Ascending aorta (tissue), 2 donors: ENCODE results near the gene PPP1R14D. TPM values are rescaled to one million over a fixed set of nuclear protein-coding genes. Genes with fewer than 3 reads are reported as not detected.

Source experiments
- DNase-seq, 2 donors: peaks; one replicate each; pipeline ENCODE4 v3.0.0-alpha.2; 2019; ENCODE audit warnings: low spot score in 2 of 2
- H3K27ac ChIP-seq, 2 donors: fragments of 200-600 bp; sonication (generic); one replicate each; pipeline ENCODE4 v1.5.1; 2016 to 2017; ENCODE audit warnings: mild to moderate bottlenecking in 1 of 2
- H3K27me3 ChIP-seq: fragments of 200-600 bp; sonication (generic); one replicate; pipeline ENCODE4 v1.5.1; 2017
- H3K36me3 ChIP-seq, 2 donors: fragments of 200-600 bp; sonication (generic); one replicate each; pipeline ENCODE4 v1.5.1; 2016
- H3K4me1 ChIP-seq, 2 donors: fragments of 200-600 bp; sonication (generic); one replicate each; pipeline ENCODE4 v1.5.1; 2016 to 2017; ENCODE audit warnings: mild to moderate bottlenecking in 1 of 2
- H3K4me3 ChIP-seq, 2 donors: fragments of 200-600 bp; sonication (generic); one replicate each; pipeline ENCODE4 v1.5.1; 2016 to 2017; ENCODE audit warnings: mild to moderate bottlenecking in 1 of 2
- H3K9me3 ChIP-seq, 2 donors: fragments of 200-600 bp; sonication (generic); one replicate each; pipeline ENCODE4 v1.5.1; 2016
- CTCF ChIP-seq, 3 experiments: fragments of 200-600 bp in 2 of 3; fragments of 450-650 bp in 1 of 3; sonication (generic) in 2 of 3; IDR thresholded peaks; one replicate each; pipeline ENCODE4 v1.5.1; 2016 to 2019; ENCODE audit warnings: antibody characterized with exemption in 3 of 3, mild to moderate bottlenecking in 1 of 3, moderate library complexity in 1 of 3
- intact Hi-C: fragments of 100-400 bp; cut with DNase I; formaldehyde crosslinking; loops from one replicate; pipeline ENCODE4 v1.15.1; 2023
- total RNA-seq: library from RNA; depleted of rRNA; stranded (reverse); fragments of >200 nt; gene quantifications from one replicate; pipeline ENCODE4 v1.1.0, GENCODE V29; 2016

The PPP1R14D gene
- total RNA-seq, 1 donor from 2014 or later = not detected

- H3K4me1 ChIP-seq = no peaks in the 10 kb centered on the region
- no peaks in the 10 kb centered on the region for H3K27me3 ChIP-seq
- H3K4me3 ChIP-seq = no peak overlapping the region
- DNase-seq = no peak
- H3K36me3 ChIP-seq = no peaks in the 10 kb centered on the region
- no peak overlapping the region for H3K27ac ChIP-seq
- TF ChIP-seq CTCF (IDR thresholded peaks at IDR 0.05) = no peak
- no peaks in the 10 kb centered on the region for H3K9me3 ChIP-seq
- intact Hi-C loops = no loop called here
Measured at GRCh38 chr15:40854161-40854560, 25.7 kb upstream of the PPP1R14D start.

- H3K27ac ChIP-seq = no peak overlapping the region
- intact Hi-C loops = no loop called here
- no peaks in the 10 kb centered on the region for H3K4me1 ChIP-seq
- H3K9me3 ChIP-seq = no peaks in the 10 kb centered on the region
- no peaks in the 10 kb centered on the region for H3K27me3 ChIP-seq
- no peaks in the 10 kb centered on the region for H3K36me3 ChIP-seq
- H3K4me3 ChIP-seq = no peak overlapping the region
- TF ChIP-seq CTCF (IDR thresholded peaks at IDR 0.05) = no peak
- DNase-seq = no peak
Measured at GRCh38 chr15:40853241-40853890, 24.9 kb upstream of the PPP1R14D start.

GRCh38 chr15:40852529-40852928 is 24.0 kb upstream of the PPP1R14D start:
- Histone ChIP-seq H3K27ac (no peak overlapping the region), H3K9me3 (no peaks in the 10 kb centered on the region), H3K4me1 (no peaks in the 10 kb centered on the region), H3K4me3 (no peak overlapping the region), H3K36me3 (no peaks in the 10 kb centered on the region), H3K27me3 (no peaks in the 10 kb centered on the region)
- no peak for TF ChIP-seq CTCF (IDR thresholded peaks at IDR 0.05)
- intact Hi-C loops = no loop called here
- no peak for DNase-seq

GRCh38 chr15:40850576-40851112 is 22.1 kb upstream of the PPP1R14D start:
- Histone ChIP-seq H3K36me3 (no peaks in the 10 kb centered on the region), H3K4me1 (no peaks in the 10 kb centered on the region), H3K27me3 (no peaks in the 10 kb centered on the region), H3K9me3 (no peaks in the 10 kb centered on the region), H3K27ac (no peak overlapping the region), H3K4me3 (no peak overlapping the region)
- intact Hi-C loops = no loop called here
- DNase-seq = no peak
- no peak for TF ChIP-seq CTCF (IDR thresholded peaks at IDR 0.05)

GRCh38 chr15:40847223-40847961 is 18.9 kb upstream of the PPP1R14D start:
- Histone ChIP-seq H3K9me3 (no peaks in the 10 kb centered on the region), H3K4me1 (peaks cover 9 to 11% of the 10 kb centered on the region in 2 donors), H3K27me3 (no peaks in the 10 kb centered on the region), H3K4me3 (no peak overlapping the region), H3K27ac (peak overlapping the region in 1 of 2 donors; percentile 30), H3K36me3 (no peaks in the 10 kb centered on the region)
- DNase-seq = peak in 1 of 2 donors; percentile 72
- intact Hi-C loops = no loop called here
- no peak for TF ChIP-seq CTCF (IDR thresholded peaks at IDR 0.05)
